Stimulated activated CD4-positive, alpha-beta T cell treated with anti-CD3 and anti-CD28 coated beads, Interleukin-15, amount 100 ng/mL, for 1 hour (primary cell): ENCODE results near the gene UBQLN1.

Source experiments
- DNase-seq, 2 donors: peaks; one replicate each; pipeline ENCODE4 v3.0.0-alpha.2; 2020; ENCODE audit warnings: low read depth in 1 of 2, low spot score in 1 of 2

The UBQLN1 gene

DNA sequence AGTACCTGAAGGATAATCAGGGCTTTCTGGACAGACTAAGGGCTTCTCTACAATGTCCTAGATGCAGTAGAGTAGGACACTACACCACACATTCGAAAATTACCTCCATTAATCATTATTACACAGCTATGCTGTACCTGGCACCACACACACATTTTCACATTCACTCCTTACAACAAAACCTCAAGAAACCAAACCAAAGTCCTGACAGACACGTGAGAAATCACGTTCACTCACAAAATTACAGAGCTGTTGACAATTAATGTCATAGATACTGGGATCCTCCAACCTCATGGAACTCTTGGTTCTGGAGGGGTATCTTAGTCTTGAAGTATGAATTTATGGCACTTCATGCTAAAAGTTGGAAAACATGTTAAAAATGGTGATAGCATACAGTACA lies 16.3 kb downstream of the UBQLN1 start:
- DNase-seq, result no peak

DNA sequence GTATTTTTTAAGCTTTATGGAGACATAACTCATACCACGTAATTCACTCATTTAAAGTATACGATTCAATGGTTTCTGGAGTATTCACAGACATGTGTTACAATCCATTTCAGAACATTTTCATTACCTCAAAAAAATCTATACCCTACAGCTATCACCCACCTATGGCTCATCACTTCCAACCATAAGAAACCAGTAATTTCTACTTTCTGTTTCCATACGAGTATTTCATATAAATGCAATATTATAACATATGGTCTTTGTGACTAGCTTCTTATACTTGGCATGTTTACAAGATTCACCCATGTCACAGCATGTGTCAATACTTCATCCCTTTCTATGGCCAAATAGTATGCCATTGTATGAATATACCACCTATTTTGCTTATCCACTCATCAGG lies 18.8 kb downstream of the UBQLN1 start:
- DNase-seq, result no peak

DNA sequence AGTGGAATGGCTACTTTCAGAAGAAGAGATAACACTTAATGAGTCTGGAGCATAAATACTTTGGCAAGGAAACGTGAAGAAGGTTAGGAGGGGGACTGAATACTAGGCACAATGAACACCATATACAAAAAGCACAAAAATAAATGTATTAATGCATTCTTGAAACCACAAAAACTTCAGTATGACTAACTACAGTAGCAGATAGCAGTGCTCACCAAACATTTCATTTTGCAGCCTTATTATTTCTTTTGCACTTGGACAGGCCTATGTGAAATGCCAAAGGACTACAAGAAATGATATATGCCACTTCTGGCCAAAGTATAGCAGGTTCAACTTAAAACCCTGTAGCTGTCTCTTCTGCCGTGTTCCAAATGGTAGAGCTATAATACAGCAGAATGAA lies 26.3 kb downstream of the UBQLN1 start:
- no peak for DNase-seq

- DNase-seq, result no peak
Measured at GRCh38 chr9:83680233-83680632, 27.5 kb downstream of the UBQLN1 start.

- no peak for DNase-seq
Measured at GRCh38 chr9:83677596-83677995, 30.2 kb downstream of the UBQLN1 start.

DNA sequence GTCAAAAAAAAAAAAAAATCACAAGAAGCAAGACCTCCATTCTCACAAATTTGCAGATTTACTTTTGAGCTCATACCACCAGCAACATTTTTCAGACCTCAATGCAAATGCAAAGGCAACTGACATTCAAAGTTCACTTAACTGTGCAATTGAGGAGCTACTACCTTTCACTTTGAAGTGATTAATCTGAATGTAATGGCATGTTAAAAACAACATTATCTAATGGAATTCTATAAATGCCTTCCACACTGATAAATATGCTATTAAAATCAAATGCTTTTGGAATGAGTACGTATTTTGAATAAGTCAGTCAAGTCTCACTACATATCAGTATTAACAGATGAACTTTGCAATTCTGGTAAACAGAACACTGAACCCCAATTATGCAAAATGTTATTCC lies 32.3 kb downstream of the UBQLN1 start:
- no peak for DNase-seq

- no peak for DNase-seq
Measured at GRCh38 chr9:83671451-83671850, 36.3 kb downstream of the UBQLN1 start.

DNA sequence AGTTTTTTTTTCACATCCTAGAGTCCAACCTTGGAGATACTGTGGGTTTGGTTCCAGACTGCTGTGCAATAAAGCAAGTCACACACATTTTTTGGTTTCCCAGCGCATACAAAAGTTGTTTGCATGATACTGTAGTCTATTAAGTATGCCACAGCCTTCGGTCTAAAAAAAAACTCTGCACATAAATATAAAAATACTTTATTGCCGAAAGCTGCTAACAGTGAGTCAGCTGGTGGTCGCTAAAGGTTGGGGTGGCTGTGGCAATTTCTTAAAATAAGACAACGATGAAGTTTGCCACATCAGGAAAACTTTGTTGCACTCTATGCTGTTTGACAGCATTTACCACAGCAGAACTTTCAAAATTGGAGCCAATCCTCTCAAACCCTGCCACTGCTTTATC lies 37.4 kb downstream of the UBQLN1 start:
- no peak for DNase-seq

GRCh38 chr9:83669067-83669466 lies 38.7 kb downstream of the UBQLN1 start:
- no peak for DNase-seq

GRCh38 chr9:83665580-83666200 lies 42.1 kb downstream of the UBQLN1 start:
- DNase-seq, result no peak

DNA sequence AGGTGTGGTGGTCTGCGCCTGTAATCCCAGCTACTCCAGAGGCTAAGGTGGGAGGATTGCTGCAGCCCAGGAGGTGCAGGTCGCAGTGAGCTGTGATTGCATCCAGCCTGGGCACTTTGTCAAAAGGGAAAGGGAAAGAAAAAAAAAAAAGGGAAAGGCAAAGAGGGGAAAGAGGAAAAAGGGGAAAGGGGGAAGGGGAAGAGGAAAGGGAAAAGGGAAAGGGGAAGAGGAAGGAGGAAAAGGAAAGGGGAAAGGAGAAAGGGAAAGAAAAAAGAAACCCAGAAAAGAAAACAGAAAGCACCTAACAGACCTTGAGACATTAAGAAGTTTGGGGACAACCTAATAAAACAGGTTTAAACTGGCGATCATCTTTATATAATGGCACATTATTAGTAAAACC lies 44.8 kb downstream of the UBQLN1 start:
- DNase-seq, result no peak

- no peak for DNase-seq
Measured at GRCh38 chr9:83656952-83657351, 50.8 kb downstream of the UBQLN1 start.

GRCh38 chr9:83656032-83656680 lies 51.6 kb downstream of the UBQLN1 start:
- DNase-seq, result no peak

- DNase-seq, result no peak
Measured at GRCh38 chr9:83655433-83655832, 52.3 kb downstream of the UBQLN1 start.

DNA sequence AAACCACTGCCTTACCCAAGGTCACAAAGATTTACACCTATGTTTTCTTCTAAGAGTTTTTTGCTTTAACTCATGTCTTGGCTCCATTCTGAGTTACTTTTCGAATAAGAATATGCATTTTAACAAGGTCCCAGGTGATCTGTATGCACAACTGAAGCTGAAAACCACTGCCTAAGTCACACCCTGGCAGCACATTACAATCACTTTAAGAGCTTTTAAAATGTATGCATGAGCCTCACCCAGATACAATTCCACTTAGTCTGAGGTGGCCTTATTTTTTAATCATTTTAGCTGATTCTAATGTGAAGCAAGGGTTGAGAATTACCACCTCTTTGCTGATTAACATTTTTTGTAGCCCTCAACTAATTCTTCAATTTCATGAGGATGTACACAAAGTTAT lies 55.3 kb downstream of the UBQLN1 start:
- DNase-seq, result no peak

GRCh38 chr9:83651558-83651957 lies 56.2 kb downstream of the UBQLN1 start:
- no peak for DNase-seq

DNA sequence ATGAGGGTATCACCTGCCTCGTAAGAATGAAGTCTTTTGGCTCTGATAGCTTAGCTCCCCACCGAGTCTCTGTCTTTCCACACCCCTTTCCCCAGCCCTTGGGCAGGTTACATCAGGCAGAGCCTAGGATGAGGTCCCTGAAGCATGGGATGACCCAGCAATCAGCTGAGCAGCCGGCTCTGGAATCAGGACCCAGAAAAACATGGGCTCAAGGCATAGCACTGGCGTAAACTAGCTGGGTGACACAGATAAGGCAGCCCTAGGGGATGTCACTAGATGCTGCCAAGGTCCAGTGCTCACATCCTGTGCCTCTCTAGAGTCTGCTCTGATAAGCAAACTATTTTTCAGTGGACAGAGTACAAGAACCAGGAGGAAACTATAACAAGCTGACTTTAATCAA lies 58.2 kb downstream of the UBQLN1 start:
- no peak for DNase-seq

GRCh38 chr9:83649080-83649479 lies 58.7 kb downstream of the UBQLN1 start:
- DNase-seq, result peak; percentile 60 to 64

DNA sequence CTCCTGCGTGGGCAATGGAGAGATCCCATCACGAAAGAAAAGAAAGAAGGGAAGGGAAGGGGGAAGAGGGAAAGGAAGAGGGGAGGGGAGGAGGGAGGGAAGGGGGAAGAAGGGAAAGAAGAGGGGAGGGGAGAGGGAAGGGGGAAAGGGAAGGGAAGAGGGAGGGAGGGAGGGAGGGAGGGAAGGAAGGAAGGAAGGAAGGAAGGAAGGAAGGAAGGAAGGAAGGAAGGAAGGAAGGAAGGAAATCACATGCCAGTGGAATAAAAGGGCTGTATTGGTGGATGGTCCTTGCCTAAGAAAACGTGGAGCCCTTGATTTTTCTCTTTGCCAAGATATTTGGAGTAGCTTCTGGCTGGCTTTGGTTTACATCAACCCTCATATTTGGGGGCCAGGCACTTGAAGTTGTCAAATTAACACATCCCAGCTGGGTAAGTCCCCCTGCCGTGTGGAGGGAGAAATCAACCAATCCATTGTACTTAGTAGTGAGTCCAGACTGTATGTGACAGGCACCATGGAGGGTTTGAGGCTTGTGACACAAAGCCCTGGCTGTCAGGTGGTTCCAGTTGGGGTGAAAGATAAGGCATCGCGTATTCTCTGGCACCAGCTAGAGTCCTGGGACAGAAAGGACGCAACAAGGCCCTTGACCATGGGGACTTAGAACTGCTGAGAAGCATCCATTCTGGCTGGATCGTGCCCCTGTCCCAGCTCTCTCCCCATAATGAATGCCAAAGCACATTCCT lies 61.1 kb downstream of the UBQLN1 start:
- DNase-seq, result no peak

GRCh38 chr9:83642793-83643192 lies 65.0 kb downstream of the UBQLN1 start:
- no peak for DNase-seq

DNA sequence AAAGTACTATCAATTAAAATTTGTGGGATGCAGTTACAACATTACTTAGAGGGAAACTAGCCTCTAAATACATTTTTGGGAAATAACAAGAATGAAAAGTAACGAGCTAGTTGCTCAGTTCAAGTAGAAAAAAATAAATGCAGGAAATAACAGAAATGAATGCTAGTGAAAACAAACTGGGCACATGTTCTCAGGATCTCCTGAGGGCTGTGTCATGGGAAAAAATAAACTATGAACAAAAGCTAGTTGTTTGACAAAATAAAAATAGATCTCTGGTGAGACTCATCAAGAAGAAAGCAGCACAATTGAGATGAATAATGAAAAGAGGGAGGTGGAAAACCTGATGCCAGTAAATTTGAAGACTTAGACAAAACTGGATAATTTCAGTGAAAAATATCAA lies 68.5 kb downstream of the UBQLN1 start:
- DNase-seq, result no peak

DNA sequence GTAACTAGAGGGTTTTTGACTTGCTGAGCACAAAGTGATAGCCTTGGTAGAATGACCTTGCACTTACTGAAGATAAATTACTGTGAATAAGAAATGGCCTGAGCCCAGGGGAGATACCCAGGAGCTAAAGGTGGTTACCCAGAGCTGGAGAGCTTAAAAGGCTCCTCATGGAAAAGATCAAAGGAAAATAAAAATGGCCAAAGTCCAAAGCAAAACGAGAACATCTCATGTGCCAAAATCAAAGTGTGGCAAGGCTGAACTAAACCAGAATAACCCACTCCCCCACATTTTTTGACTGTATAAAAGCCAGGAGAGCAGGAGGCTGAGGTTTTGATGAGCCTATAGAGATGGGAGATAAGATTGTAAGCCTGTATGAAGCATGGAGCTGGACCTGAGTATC lies 70.4 kb downstream of the UBQLN1 start:
- no peak for DNase-seq

DNA sequence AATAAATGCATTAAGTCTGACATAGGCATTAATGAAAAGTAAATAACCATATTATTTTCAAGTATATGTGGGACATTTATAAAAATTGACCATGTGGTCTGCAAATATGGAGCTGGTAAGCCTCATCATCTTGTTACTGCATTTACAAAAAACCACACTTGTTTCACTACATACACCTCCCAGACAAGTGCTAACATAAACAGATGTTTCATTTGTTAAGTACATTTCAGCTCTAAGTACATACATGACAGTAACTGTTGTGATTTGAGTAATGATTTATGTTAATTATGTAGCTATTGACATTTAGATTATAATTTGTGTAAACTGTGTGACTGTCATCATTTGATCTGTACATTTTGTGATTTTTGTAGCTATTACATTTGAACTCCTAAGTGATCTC lies 70.9 kb downstream of the UBQLN1 start:
- no peak for DNase-seq
